ENCODE measurements around the gene SMIM41. TPM values are rescaled to one million over a fixed set of nuclear protein-coding genes. Genes with fewer than 3 reads are reported as not detected.

The SMIM41 gene
- total RNA-seq, 1 experiment from 2014 or later = not detected

- Histone ChIP-seq H3K4me3 (ENCODE audit: low read depth in 2 of 2, low read length in 2 of 2) (no peak overlapping the region), H3K9me3 (ENCODE audit: control insufficient read depth, insufficient read depth, low read depth, low read length) (no peaks in the 10 kb centered on the region), H3K27me3 (ENCODE audit: control insufficient read depth, insufficient read depth, low read length) (no peaks in the 10 kb centered on the region), H3K4me1 (ENCODE audit: control insufficient read depth, insufficient read depth, low read length) (peaks cover 4% of the 10 kb centered on the region), H3K36me3 (ENCODE audit: control insufficient read depth, insufficient read depth, low read length) (no peaks in the 10 kb centered on the region), H3K27ac (ENCODE audit: low read length) (no peak overlapping the region)
- no TSS peak for BruUV-seq (replicated peaks)
- CTCF ChIA-PET = interaction anchor here (0.6 kb wide), 1 partner anchor 232 kb away, joined by 3 read pairs; no protein-coding TSS in a partner anchor
- intact Hi-C loops (cut with micrococcal nuclease; ENCODE audit: unreplicated experiment) (no loop called here), in situ Hi-C loops (cut with HindIII; ENCODE audit: low pct_unique_long_range_greater_than_20kb, low sequenced_read_pairs) (no loop called here)
- ATAC-seq (no peak), DNase-seq (ENCODE audit: low read depth, low spot score) (no peak)
- POLR2A ChIA-PET = interaction anchor here (0.7 kb wide), 1 partner anchor 1282 kb away, joined by 3 read pairs; no protein-coding TSS in a partner anchor
- TF ChIP-seq POLR2AphosphoS5 (IDR thresholded peaks at IDR 0.05; ENCODE audit: low read depth, low read length) (no peak), CTCF (IDR thresholded peaks at IDR 0.05) (no peak)
Measured at GRCh38 chr12:52046859-52047258, 32.6 kb upstream of the SMIM41 start.

- intact Hi-C loops (cut with micrococcal nuclease; ENCODE audit: unreplicated experiment) (no loop called here), in situ Hi-C loops (cut with HindIII; ENCODE audit: low pct_unique_long_range_greater_than_20kb, low sequenced_read_pairs) (no loop called here)
- Histone ChIP-seq H3K36me3 (ENCODE audit: control insufficient read depth, insufficient read depth, low read length) (no peaks in the 10 kb centered on the region), H3K4me3 (ENCODE audit: low read depth in 2 of 2, low read length in 2 of 2) (no peak overlapping the region), H3K27ac (ENCODE audit: low read length) (no peak overlapping the region), H3K27me3 (ENCODE audit: control insufficient read depth, insufficient read depth, low read length) (no peaks in the 10 kb centered on the region), H3K9me3 (ENCODE audit: control insufficient read depth, insufficient read depth, low read depth, low read length) (no peaks in the 10 kb centered on the region), H3K4me1 (ENCODE audit: control insufficient read depth, insufficient read depth, low read length) (peaks cover 4% of the 10 kb centered on the region)
- TF ChIP-seq TCF7L2 (IDR thresholded peaks at IDR 0.05; ENCODE audit: low read depth, low read length) (no peak), POLR2AphosphoS5 (IDR thresholded peaks at IDR 0.05; ENCODE audit: low read depth, low read length) (no peak), SIN3A (IDR thresholded peaks at IDR 0.05; ENCODE audit: borderline replicate concordance, insufficient read depth, low read depth, low read length) (no peak), CTCF (IDR thresholded peaks at IDR 0.05) (no peak)
- TF ChIP-seq, protein P1, sequence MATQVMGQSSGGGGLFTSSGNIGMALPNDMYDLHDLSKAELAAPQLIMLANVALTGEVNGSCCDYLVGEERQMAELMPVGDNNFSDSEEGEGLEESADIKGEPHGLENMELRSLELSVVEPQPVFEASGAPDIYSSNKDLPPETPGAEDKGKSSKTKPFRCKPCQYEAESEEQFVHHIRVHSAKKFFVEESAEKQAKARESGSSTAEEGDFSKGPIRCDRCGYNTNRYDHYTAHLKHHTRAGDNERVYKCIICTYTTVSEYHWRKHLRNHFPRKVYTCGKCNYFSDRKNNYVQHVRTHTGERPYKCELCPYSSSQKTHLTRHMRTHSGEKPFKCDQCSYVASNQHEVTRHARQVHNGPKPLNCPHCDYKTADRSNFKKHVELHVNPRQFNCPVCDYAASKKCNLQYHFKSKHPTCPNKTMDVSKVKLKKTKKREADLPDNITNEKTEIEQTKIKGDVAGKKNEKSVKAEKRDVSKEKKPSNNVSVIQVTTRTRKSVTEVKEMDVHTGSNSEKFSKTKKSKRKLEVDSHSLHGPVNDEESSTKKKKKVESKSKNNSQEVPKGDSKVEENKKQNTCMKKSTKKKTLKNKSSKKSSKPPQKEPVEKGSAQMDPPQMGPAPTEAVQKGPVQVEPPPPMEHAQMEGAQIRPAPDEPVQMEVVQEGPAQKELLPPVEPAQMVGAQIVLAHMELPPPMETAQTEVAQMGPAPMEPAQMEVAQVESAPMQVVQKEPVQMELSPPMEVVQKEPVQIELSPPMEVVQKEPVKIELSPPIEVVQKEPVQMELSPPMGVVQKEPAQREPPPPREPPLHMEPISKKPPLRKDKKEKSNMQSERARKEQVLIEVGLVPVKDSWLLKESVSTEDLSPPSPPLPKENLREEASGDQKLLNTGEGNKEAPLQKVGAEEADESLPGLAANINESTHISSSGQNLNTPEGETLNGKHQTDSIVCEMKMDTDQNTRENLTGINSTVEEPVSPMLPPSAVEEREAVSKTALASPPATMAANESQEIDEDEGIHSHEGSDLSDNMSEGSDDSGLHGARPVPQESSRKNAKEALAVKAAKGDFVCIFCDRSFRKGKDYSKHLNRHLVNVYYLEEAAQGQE (IDR thresholded peaks at IDR 0.05; ENCODE audit: insufficient read depth in 1 of 2, low read depth in 2 of 2, low read length in 1 of 2) = no peak
- no peak for DNase-seq (ENCODE audit: low read depth, low spot score)
- ChIA-PET CTCF (no interaction called here), POLR2A (no interaction called here)
- ATAC-seq = no peak
- no TSS peak for BruUV-seq (replicated peaks)
Measured at GRCh38 chr12:52049286-52049685, 30.2 kb upstream of the SMIM41 start.

Measured in Panc1 (cell line).